Transverse colon (tissue), 4 donors: ENCODE measurements around the gene ATG7. TPM values are rescaled to one million over a fixed set of nuclear protein-coding genes. Genes with fewer than 3 reads are reported as not detected.
A peak's percentile ranks its signal among the peaks of the same experiment; 100 is the strongest.

Experiments used
- DNase-seq: peaks from one replicate; pipeline ENCODE4 v3.0.0-alpha.2; 2019
- H3K27ac ChIP-seq, 4 donors: fragments of 200-600 bp; sonication (generic); 2 replicates each; pipeline ENCODE4 v1.5.1; 2016 to 2018; ENCODE audit warnings: inconsistent platforms in 4 of 4
- H3K27me3 ChIP-seq: fragments of 200-600 bp; sonication (generic); 2 replicates; pipeline ENCODE4 v1.5.1; 2017; ENCODE audit warnings: inconsistent platforms
- H3K36me3 ChIP-seq, 4 donors: fragments of 200-600 bp; sonication (generic); 2 replicates each; pipeline ENCODE4 v1.5.1; 2017 to 2019; ENCODE audit warnings: inconsistent platforms in 4 of 4
- H3K4me1 ChIP-seq, 4 donors: fragments of 200-600 bp; sonication (generic); 2 replicates each; pipeline ENCODE4 v1.5.1; 2017 to 2020; ENCODE audit warnings: inconsistent platforms in 4 of 4
- H3K4me3 ChIP-seq, 4 donors: fragments of 200-600 bp; sonication (generic); 1 replicate in 1 of 4; 2 replicates in 3 of 4; pipeline versions ENCODE4 v1.5.1 to v1.6.1; 2017 to 2019; ENCODE audit warnings: inconsistent platforms in 4 of 4
- H3K9me3 ChIP-seq, 2 donors: fragments of 200-600 bp; sonication (generic); 2 replicates each; pipeline ENCODE4 v1.5.1; 2017 to 2019; ENCODE audit warnings: inconsistent platforms in 2 of 2
- CTCF ChIP-seq, 5 experiments: fragments of 200-600 bp in 3 of 5; fragments of 450-650 bp in 2 of 5; sonication (generic) in 3 of 5; IDR thresholded peaks; 1 replicate in 2 of 5; 2 replicates in 3 of 5; pipeline ENCODE4 v1.5.1; 2016 to 2017; ENCODE audit warnings: antibody characterized with exemption in 5 of 5, inconsistent platforms in 3 of 5, mild to moderate bottlenecking in 2 of 5, moderate library complexity in 1 of 5
- EP300 ChIP-seq: sonication (generic); formaldehyde crosslinking; IDR thresholded peaks from one replicate; pipeline ENCODE4 v1.6.1; 2017; ENCODE audit warnings: antibody characterized with exemption, low read depth
- POLR2A ChIP-seq: fragments of 450-650 bp; IDR thresholded peaks from one replicate; pipeline ENCODE4 v1.6.1; 2016; ENCODE audit warnings: antibody characterized with exemption, mild to moderate bottlenecking, moderate library complexity
- POLR2AphosphoS5 ChIP-seq, 3 donors: sonication (generic); formaldehyde crosslinking; IDR thresholded peaks; one replicate each; pipeline ENCODE4 v1.6.1; 2016; ENCODE audit warnings: antibody characterized with exemption in 3 of 3
- WGBS, 2 donors: methylation state at CpG; one replicate each; pipeline ENCODE4 v1.1.5; 2018; ENCODE audit warnings: low coverage in 1 of 2; 5-methylcytosine and 5-hydroxymethylcytosine counted together
- in situ Hi-C, 4 donors: fragments of 200-750 bp; cut with MboI; loops; one replicate each; pipeline versions ENCODE4 v1.15.0 to v1.15.1; 2017; ENCODE audit warnings: low sequenced_read_pairs in 3 of 4, low pct_ligation_motif_present in 1 of 4, low pct_unique_long_range_greater_than_20kb in 1 of 4
- intact Hi-C: fragments of 100-400 bp; cut with DNase I; formaldehyde crosslinking; loops from one replicate; pipeline ENCODE4 v1.15.1; 2023; ENCODE audit warnings: low total_unique reads
- total RNA-seq, 4 donors: library from RNA; depleted of rRNA; stranded (reverse); fragments of >200 nt; gene quantifications; one replicate each; pipeline ENCODE4 v1.1.0, GENCODE V29; 2016

Gene ATG7
- total RNA-seq, 4 donors from 2014 or later = 44.5 to 122 (median 75.0) TPM

GRCh38 chr3:11246663-11246970 lies 25.6 kb upstream of the ATG7 start:
- H3K4me1 ChIP-seq = peaks cover 0 to 19% (median 3%) of the 10 kb centered on the region in 4 donors
- no peaks in the 10 kb centered on the region for H3K9me3 ChIP-seq
- H3K27ac ChIP-seq = no peak overlapping the region
- no peak for TF ChIP-seq EP300
- TF ChIP-seq POLR2A = no peak
- TF ChIP-seq POLR2AphosphoS5 (IDR thresholded peaks at IDR 0.05) = no peak
- TF ChIP-seq CTCF (IDR thresholded peaks at IDR 0.05) = no peak
- DNase-seq = no peak
- H3K27me3 ChIP-seq = no peaks in the 10 kb centered on the region
- H3K36me3 ChIP-seq = no peaks in the 10 kb centered on the region
- in situ Hi-C loops = loop anchor here in 2 of 4 donors (25.0 kb wide), 2 partner anchors 91 to 416 kb away; no protein-coding TSS in a partner anchor
- H3K4me3 ChIP-seq = no peak overlapping the region
- intact Hi-C loops = no loop called here
- 90% methylated on average over 2 of the region's 2 CpGs; no CpG with 5 or more reads in 1 of the 2 donors for WGBS, 2 donors

GRCh38 chr3:11247362-11247761 lies 24.8 kb upstream of the ATG7 start:
- H3K9me3 ChIP-seq = no peaks in the 10 kb centered on the region
- peaks cover 0 to 27% (median 8%) of the 10 kb centered on the region in 4 donors for H3K4me1 ChIP-seq
- intact Hi-C loops (no loop called here), in situ Hi-C loops (loop anchor here in 2 of 4 donors (25.0 kb wide), 2 partner anchors 90 to 415 kb away; no protein-coding TSS in a partner anchor)
- no peak for DNase-seq
- WGBS, 2 donors = 57 to 59% methylated on average over 7 of the region's 8 CpGs
- TF ChIP-seq POLR2A (no peak), POLR2AphosphoS5 (IDR thresholded peaks at IDR 0.05) (no peak), CTCF (IDR thresholded peaks at IDR 0.05) (no peak), EP300 (no peak)
- no peaks in the 10 kb centered on the region for H3K27me3 ChIP-seq
- no peak overlapping the region for H3K4me3 ChIP-seq
- no peaks in the 10 kb centered on the region for H3K36me3 ChIP-seq
- peak overlapping the region; percentile 12 to 64 (median 36) for H3K27ac ChIP-seq

- H3K4me3 ChIP-seq = no peak overlapping the region
- 90 to 93% methylated on average over 6 of the region's 6 CpGs for WGBS, 2 donors
- H3K27ac ChIP-seq = no peak overlapping the region
- no peaks in the 10 kb centered on the region for H3K9me3 ChIP-seq
- in situ Hi-C loops = loop anchor here in 2 of 4 donors (25.0 kb wide), 2 partner anchors 89 to 414 kb away; no protein-coding TSS in a partner anchor
- TF ChIP-seq POLR2AphosphoS5 (IDR thresholded peaks at IDR 0.05) (no peak), POLR2A (no peak), CTCF (IDR thresholded peaks at IDR 0.05) (no peak), EP300 (no peak)
- intact Hi-C loops = no loop called here
- peaks cover 0 to 28% (median 8%) of the 10 kb centered on the region in 4 donors for H3K4me1 ChIP-seq
- no peaks in the 10 kb centered on the region for H3K36me3 ChIP-seq
- H3K27me3 ChIP-seq = no peaks in the 10 kb centered on the region
- DNase-seq = no peak
Measured at GRCh38 chr3:11248596-11248995, 23.6 kb upstream of the ATG7 start.

GRCh38 chr3:11250902-11251806 lies 21.0 kb upstream of the ATG7 start:
- H3K27ac ChIP-seq = peak overlapping the region; percentile 55 to 63 (median 62)
- in situ Hi-C loops = no loop called here
- intact Hi-C loops = no loop called here

More at GRCh38 chr3:11250902-11251806, 21.0 kb upstream of the ATG7 start:
- H3K4me1 ChIP-seq = peaks cover 0 to 28% (median 8%) of the 10 kb centered on the region in 4 donors
- H3K9me3 ChIP-seq = no peaks in the 10 kb centered on the region
- H3K27me3 ChIP-seq = no peaks in the 10 kb centered on the region
- 53 to 54% methylated on average over 6 to 10 of the region's 10 CpGs for WGBS, 2 donors
- no peaks in the 10 kb centered on the region for H3K36me3 ChIP-seq
- no peak overlapping the region for H3K4me3 ChIP-seq
- no peak for DNase-seq
- no peak for TF ChIP-seq POLR2AphosphoS5 (IDR thresholded peaks at IDR 0.05)
